ENCODE data around the gene CHD8. TPM values are rescaled to one million over a fixed set of nuclear protein-coding genes. Genes with fewer than 3 reads are reported as not detected.

Gene CHD8
- total and polyA plus RNA-seq, 2 of the 13 experiments (the other 11 are each of a cell fraction or from before 2014, with no cell fraction given), result 35.1 to 79.6 TPM

DNA sequence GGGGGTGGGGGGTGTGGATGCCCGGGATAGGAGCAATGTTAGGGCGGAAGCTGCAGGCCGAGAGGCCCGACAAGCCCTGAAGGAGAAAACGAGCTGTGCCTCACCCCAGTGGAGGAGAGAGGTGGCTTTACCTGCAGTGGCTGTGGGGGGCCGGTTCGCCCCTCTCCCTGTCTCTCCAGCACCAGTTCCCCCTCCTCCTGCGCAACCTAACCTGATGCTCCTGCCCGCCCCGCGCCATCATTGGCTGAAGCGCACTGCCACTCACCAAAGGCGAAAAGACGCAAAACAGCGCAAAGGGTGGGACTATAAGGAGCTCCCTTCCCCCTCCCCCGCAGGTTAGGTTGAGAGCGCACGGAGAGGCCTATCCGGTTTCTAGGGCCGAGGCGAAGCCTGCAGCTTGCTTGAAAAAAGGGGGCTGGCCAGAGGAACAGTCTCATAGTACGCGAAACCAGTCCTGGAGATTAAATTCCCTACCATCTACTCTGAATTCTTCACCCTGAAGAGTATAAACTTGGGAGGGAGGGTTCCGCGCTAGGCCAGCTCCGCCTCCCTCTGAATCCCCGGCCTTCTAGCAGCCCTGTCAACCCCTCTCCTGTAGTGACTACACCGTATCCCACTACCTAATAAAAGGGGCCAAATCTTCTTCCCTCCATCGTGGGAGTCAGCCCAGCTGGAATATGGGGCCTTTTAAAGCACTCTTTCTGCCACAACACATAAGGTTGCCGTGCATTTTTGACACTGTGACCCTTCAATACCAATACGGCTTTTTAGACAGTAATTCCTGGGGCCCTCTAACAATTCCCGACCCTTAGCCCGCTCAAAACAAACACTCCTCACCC, 18.6 kb downstream of the CHD8 start (continued):
- TF ChIP-seq NFE2L2 (IDR thresholded peaks at IDR 0.05; ENCODE audit: low read length), result no peak
- TF ChIP-seq, protein P1, sequence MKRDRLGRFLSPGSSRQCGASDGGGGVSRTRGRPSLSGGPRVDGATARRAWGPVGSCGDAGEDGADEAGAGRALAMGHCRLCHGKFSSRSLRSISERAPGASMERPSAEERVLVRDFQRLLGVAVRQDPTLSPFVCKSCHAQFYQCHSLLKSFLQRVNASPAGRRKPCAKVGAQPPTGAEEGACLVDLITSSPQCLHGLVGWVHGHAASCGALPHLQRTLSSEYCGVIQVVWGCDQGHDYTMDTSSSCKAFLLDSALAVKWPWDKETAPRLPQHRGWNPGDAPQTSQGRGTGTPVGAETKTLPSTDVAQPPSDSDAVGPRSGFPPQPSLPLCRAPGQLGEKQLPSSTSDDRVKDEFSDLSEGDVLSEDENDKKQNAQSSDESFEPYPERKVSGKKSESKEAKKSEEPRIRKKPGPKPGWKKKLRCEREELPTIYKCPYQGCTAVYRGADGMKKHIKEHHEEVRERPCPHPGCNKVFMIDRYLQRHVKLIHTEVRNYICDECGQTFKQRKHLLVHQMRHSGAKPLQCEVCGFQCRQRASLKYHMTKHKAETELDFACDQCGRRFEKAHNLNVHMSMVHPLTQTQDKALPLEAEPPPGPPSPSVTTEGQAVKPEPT (CRISPR knock-in tag; IDR thresholded peaks at IDR 0.05; ENCODE audit: low read depth), result no peak
- peak; percentile 66 for TF ChIP-seq KDM5B (CRISPR knock-in tag; IDR thresholded peaks at IDR 0.05; ENCODE audit: borderline replicate concordance)
- TF ChIP-seq HOXD1 (CRISPR knock-in tag; IDR thresholded peaks at IDR 0.05), result peak; percentile 66; the same call in 1 of the 2 replicates
- peak; percentile 98 for TF ChIP-seq ASH2L (IDR thresholded peaks at IDR 0.05; ENCODE audit: insufficient read length, low read depth, low read length)
- peak; percentile 92 for TF ChIP-seq ETV6 (CRISPR knock-in tag; conservative IDR thresholded peaks at IDR 0.05)
- peak; percentile 96 for TF ChIP-seq ZNF205 (CRISPR knock-in tag; IDR thresholded peaks at IDR 0.05)
- no peak for TF ChIP-seq ZNF770 (CRISPR knock-in tag; IDR thresholded peaks at IDR 0.05)
- TF ChIP-seq ARNT2 (CRISPR knock-in tag; IDR thresholded peaks at IDR 0.05; ENCODE audit: low read depth), result peak; percentile 95
- TF ChIP-seq ZBTB39 (CRISPR knock-in tag; IDR thresholded peaks at IDR 0.05), result 0 out of 2 replicates have a peak, but pooled peaks have one; percentile 19
- TF ChIP-seq NR3C1 (CRISPR knock-in tag; IDR thresholded peaks at IDR 0.05), result no peak
- TF ChIP-seq, protein P2, sequence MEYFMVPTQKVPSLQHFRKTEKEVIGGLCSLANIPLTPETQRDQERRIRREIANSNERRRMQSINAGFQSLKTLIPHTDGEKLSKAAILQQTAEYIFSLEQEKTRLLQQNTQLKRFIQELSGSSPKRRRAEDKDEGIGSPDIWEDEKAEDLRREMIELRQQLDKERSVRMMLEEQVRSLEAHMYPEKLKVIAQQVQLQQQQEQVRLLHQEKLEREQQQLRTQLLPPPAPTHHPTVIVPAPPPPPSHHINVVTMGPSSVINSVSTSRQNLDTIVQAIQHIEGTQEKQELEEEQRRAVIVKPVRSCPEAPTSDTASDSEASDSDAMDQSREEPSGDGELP (IDR thresholded peaks at IDR 0.05; ENCODE audit: borderline replicate concordance, low read depth), result no peak
- no peak for TF ChIP-seq FOSL1 (CRISPR knock-in tag; IDR thresholded peaks at IDR 0.05; ENCODE audit: borderline replicate concordance)
- TF ChIP-seq TFE3 (CRISPR knock-in tag; IDR thresholded peaks at IDR 0.05), result peak; percentile 61; the same call in 1 of the 2 replicates
- TF ChIP-seq HINFP (CRISPR knock-in tag; IDR thresholded peaks at IDR 0.05; ENCODE audit: low read depth), result no peak
- 0 out of 2 replicates have a peak, but pooled peaks have one; percentile 35 for TF ChIP-seq ZNF143 (CRISPR knock-in tag; IDR thresholded peaks at IDR 0.05)
- TF ChIP-seq SIN3A (IDR thresholded peaks at IDR 0.05; ENCODE audit: borderline replicate concordance, low read depth, low read length), result peak; percentile 45; the same call in 1 of the 2 replicates
- TF ChIP-seq ZIK1 (CRISPR knock-in tag; IDR thresholded peaks at IDR 0.05; ENCODE audit: borderline replicate concordance, low read depth), result peak; percentile 84; the same call in 1 of the 2 replicates
